Mucosa of descending colon (tissue), 3 donors: ENCODE measurements around the gene MYOM1. TPM values are rescaled to one million over a fixed set of nuclear protein-coding genes. Genes with fewer than 3 reads are reported as not detected.

Experiments used
- ATAC-seq: fragments of 200-7000 bp; cut with Tn5 transposase; one replicate; pipeline ENCODE4 v1.9.1; 2020; ENCODE audit warnings: mild to moderate bottlenecking, moderate library complexity
- DNase-seq, 3 donors: peaks; one replicate each; pipeline ENCODE4 v3.0.0-alpha.2; 2020
- H3K36me3 ChIP-seq: fragments of 200-600 bp; one replicate; pipeline ENCODE4 v1.8.0; 2021; ENCODE audit warnings: low read depth, mild to moderate bottlenecking
- H3K4me1 ChIP-seq: fragments of 200-600 bp; one replicate; pipeline ENCODE4 v1.8.0; 2021; ENCODE audit warnings: low read depth, mild to moderate bottlenecking
- H3K4me3 ChIP-seq: fragments of 200-600 bp; one replicate; pipeline ENCODE4 v1.8.0; 2021; ENCODE audit warnings: mild to moderate bottlenecking
- H3K9me3 ChIP-seq: fragments of 200-600 bp; one replicate; pipeline ENCODE4 v1.8.0; 2021; ENCODE audit warnings: mild to moderate bottlenecking
- CTCF ChIP-seq: fragments of 200-600 bp; IDR thresholded peaks from one replicate; pipeline ENCODE4 v1.8.0; 2022; ENCODE audit warnings: antibody characterized with exemption, mild to moderate bottlenecking
- intact Hi-C, 2 donors: fragments of 100-400 bp; cut with DNase I in 1 of 2; cut with micrococcal nuclease in 1 of 2; formaldehyde crosslinking; loops; one replicate each; pipeline versions ENCODE4 v1.11.0 to v1.11.1; 2022; cut with DNase I, micrococcal nuclease
- total RNA-seq, 3 donors: library from RNA; stranded (reverse); fragmentation: NEBNext Ultra II Directional in 2 of 3; extraction: Animal tissue kit (Norgen Biotek cat#: 25700) in 2 of 3; gene quantifications; one replicate each; pipeline versions ENCODE4 v1.2.1 to v1.2.4, GENCODE V29; 2021 to 2023
- donor health status: DM: no; HTN: no; CAD: no; lungs with moderate emphysema.
- donor health status: DM: no; HTN: no; CAD: no.
- donor health status: DM: no; HTN: yes; CAD: no.

MYOM1 gene
- total RNA-seq, 3 donors from 2014 or later, result 5.5 to 22.2 (median 16.3) TPM

DNA sequence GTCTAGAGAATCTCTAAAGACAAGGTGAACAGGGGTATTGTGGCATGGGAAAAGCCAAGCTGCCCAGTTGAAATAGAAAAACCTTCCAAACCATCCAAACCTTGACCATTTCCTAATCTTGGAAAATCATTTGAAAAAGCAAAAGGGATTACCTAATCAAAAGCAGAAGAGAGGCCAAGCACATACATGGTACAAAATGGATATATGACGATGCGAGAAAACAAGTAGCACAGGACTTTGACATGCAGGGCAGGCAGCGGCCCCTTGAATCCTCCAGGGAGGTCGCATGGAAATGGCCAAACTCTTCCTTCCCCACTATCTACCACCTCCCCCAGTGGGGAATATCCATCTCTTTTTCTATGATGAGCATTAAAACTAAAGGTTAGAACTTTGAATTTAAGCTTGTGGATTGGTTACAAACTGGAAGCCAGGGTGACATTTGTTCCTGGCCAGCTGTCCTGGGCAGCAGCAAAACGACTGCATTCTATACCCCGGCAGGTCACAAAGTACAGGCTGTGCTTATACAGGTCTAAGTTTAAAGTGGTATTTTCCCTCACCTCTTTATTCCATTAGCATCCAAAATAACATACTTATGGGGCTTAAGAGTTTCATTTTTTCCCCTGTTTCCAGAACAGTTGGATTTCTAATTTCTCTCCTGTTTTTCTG, 24.7 kb downstream of the MYOM1 start:
- ATAC-seq (no peak), DNase-seq (no peak)
- no peak overlapping the region for H3K4me3 ChIP-seq
- no peaks in the 10 kb centered on the region for H3K9me3 ChIP-seq
- intact Hi-C loops, result no loop called here
- H3K4me1 ChIP-seq, result peaks cover 9% of the 10 kb centered on the region
- H3K36me3 ChIP-seq, result no peaks in the 10 kb centered on the region
- TF ChIP-seq CTCF, result no peak

GRCh38 chr18:3193331-3193730, 26.4 kb downstream of the MYOM1 start:
- no peak for TF ChIP-seq CTCF
- no peaks in the 10 kb centered on the region for H3K36me3 ChIP-seq
- no peaks in the 10 kb centered on the region for H3K9me3 ChIP-seq
- intact Hi-C loops, result no loop called here
- peaks cover 4% of the 10 kb centered on the region for H3K4me1 ChIP-seq
- no peak overlapping the region for H3K4me3 ChIP-seq
- ATAC-seq, result no peak
- no peak for DNase-seq

DNA sequence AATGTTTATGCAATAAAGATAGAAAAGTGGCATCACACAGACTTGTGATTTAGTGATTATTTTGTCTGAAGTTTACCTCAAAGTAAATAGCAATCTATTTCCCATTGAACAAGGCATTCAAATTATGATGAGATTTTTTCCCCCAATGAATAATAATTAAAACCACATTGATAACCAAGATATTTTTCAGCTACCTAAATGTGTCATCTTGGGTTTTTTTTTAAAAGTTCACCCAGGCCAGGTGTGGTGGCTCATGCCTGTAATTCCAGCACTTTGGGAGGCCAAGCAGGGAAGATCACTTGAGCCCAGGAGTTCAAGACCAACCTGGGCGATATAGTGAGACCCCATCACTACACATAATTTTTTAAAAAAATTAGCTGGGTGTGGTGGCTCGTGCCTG, 27.0 kb downstream of the MYOM1 start:
- DNase-seq, result no peak
- no peak for ATAC-seq
- no peaks in the 10 kb centered on the region for H3K4me1 ChIP-seq
- intact Hi-C loops, result no loop called here
- no peak overlapping the region for H3K4me3 ChIP-seq
- H3K9me3 ChIP-seq, result no peaks in the 10 kb centered on the region
- no peak for TF ChIP-seq CTCF
- H3K36me3 ChIP-seq, result no peaks in the 10 kb centered on the region

DNA sequence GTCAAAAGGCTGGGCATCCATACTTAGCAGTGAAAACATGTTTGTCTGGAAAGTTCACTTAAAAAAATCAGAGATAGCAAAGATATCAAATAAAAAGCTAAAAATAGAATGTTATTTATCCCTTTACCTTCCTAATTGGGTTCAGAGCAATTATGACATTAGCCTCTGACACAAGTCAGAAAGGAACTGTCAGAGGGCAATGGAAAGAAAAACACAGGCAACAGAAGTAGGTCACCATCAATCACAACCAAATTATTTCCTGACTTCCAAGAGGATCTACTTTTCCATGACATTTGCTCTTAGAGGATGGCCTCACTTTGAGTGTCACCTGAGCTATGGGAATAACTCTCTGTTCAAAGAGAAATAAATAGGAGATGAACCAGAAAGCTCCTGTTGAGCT, 27.5 kb downstream of the MYOM1 start:
- H3K4me3 ChIP-seq, result no peak overlapping the region
- no peaks in the 10 kb centered on the region for H3K4me1 ChIP-seq
- intact Hi-C loops, result no loop called here
- H3K9me3 ChIP-seq, result no peaks in the 10 kb centered on the region
- DNase-seq, result no peak
- TF ChIP-seq CTCF, result no peak
- H3K36me3 ChIP-seq, result no peaks in the 10 kb centered on the region
- no peak for ATAC-seq

- no peak for TF ChIP-seq CTCF
- no peaks in the 10 kb centered on the region for H3K4me1 ChIP-seq
- intact Hi-C loops, result no loop called here
- no peaks in the 10 kb centered on the region for H3K36me3 ChIP-seq
- DNase-seq, result no peak
- no peak overlapping the region for H3K4me3 ChIP-seq
- no peaks in the 10 kb centered on the region for H3K9me3 ChIP-seq
- ATAC-seq, result no peak
These were observed 29.2 kb downstream of the MYOM1 start for GRCh38 chr18:3190610-3191009.

DNA sequence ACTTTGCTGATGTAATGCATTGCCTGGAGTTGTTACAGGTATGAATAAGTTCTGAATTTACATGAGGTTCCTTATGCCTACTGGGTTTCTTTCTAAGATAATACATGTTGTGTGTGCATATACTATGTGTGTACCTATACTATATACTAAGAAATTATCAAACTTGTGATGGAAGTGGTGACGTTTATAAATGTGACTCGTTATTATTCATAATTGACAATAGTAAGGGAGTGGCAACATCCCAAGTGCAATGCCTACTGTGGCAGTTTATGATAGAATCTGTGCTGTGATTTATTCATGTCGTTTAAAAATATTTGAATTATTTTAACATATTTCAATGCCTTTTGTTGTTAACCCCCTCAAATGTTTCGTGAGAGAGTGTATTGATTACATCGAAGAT, 29.9 kb downstream of the MYOM1 start:
- intact Hi-C loops, result no loop called here
- DNase-seq (no peak), ATAC-seq (no peak)
- no peaks in the 10 kb centered on the region for H3K9me3 ChIP-seq
- H3K36me3 ChIP-seq, result no peaks in the 10 kb centered on the region
- H3K4me3 ChIP-seq, result no peak overlapping the region
- no peak for TF ChIP-seq CTCF
- no peaks in the 10 kb centered on the region for H3K4me1 ChIP-seq
